GM12878 (cell line): ENCODE data around the gene FAM120AOS.

Experiments used
- ASH2L ChIP-seq: fragments of 300-600, 200-600 bp; sonication (generic); IDR thresholded peaks from 2 replicates; pipeline ENCODE4 v1.6.1; 2017; ENCODE audit warnings: low read depth, mild to moderate bottlenecking, borderline replicate concordance
- ESRRA ChIP-seq: IDR thresholded peaks from 2 replicates; pipeline ENCODE4 v1.6.1; 2012; ENCODE audit warnings: mild to moderate bottlenecking, low read length, improper control_type of control experiment
- JUND ChIP-seq: IDR thresholded peaks from 2 replicates; pipeline ENCODE4 v1.6.1; 2012; ENCODE audit warnings: low read depth, mild to moderate bottlenecking, low read length, improper control_type of control experiment, moderate library complexity
- POLR2A ChIP-seq: IDR thresholded peaks from 2 replicates; pipeline ENCODE4 v1.6.1; 2011; ENCODE audit warnings: low read depth, mild to moderate bottlenecking, low read length
- POLR2AphosphoS5 ChIP-seq: IDR thresholded peaks from 2 replicates; pipeline ENCODE4 v1.6.1; 2011; ENCODE audit warnings: mild to moderate bottlenecking, low read length, inconsistent platforms
- USF2 ChIP-seq: IDR thresholded peaks from 2 replicates; pipeline ENCODE4 v1.6.1; 2011; ENCODE audit warnings: low read depth, low read length, improper control_type of control experiment, borderline replicate concordance
- ZNF384 ChIP-seq: IDR thresholded peaks from 2 replicates; pipeline ENCODE4 v1.6.1; 2012; ENCODE audit warnings: low read depth, mild to moderate bottlenecking, low read length, improper control_type of control experiment, borderline replicate concordance
- TF ChIP-seq, protein P1 (sequence below), 3 experiments: IDR thresholded peaks in 2 of 3; conservative IDR thresholded peaks in 1 of 3; 2 replicates each; pipeline ENCODE4 v1.5.1; 2011; ENCODE audit warnings: low read depth in 3 of 3, low read length in 3 of 3, mild to moderate bottlenecking in 3 of 3, control low read depth in 2 of 3, moderate library complexity in 2 of 3, inconsistent platforms in 1 of 3, mixed read lengths in 1 of 3; ENCODE audit not compliant: control insufficient read depth in 2 of 3, insufficient read depth in 1 of 3; ENCODE audit errors: extremely low read depth in 1 of 3

DNA sequence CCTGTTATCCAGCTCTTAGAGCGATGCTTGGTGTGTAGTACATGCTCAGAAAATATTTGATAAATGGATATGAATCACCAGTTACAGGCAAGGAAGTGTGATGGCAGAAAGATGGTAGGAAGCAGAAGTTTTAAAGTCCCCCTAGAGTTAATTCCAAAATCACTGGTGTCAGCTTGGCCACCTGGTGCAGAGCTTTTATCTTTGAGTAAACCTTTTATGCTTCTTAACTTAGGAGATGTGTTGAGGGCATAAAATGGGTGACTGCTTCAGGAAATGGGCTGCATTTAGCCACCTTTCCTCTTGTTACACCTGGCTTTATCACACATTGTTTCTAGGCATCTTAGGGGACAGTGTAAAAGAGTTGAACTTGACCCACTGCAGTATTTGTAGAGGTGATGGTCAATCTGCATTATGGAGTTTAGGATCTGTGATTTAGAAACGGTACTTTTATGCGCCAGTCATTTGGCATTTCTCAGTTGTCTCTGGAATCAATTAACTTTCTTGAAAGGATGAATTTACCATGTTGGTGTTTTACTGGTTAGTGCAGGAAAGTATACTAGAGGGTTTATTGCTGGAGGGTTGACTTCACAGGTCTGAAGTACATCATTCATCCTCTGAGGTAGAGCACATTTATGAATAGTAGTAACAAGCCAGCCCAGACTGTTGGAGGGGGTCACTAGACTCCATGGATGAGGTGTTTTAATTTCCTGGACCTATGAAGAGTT is 7.5 kb upstream of the FAM120AOS start:
- no peak for TF ChIP-seq POLR2AphosphoS5
- TF ChIP-seq ZNF384 = no peak
- TF ChIP-seq JUND = no peak
- no peak for TF ChIP-seq POLR2A
- TF ChIP-seq, protein P1, sequence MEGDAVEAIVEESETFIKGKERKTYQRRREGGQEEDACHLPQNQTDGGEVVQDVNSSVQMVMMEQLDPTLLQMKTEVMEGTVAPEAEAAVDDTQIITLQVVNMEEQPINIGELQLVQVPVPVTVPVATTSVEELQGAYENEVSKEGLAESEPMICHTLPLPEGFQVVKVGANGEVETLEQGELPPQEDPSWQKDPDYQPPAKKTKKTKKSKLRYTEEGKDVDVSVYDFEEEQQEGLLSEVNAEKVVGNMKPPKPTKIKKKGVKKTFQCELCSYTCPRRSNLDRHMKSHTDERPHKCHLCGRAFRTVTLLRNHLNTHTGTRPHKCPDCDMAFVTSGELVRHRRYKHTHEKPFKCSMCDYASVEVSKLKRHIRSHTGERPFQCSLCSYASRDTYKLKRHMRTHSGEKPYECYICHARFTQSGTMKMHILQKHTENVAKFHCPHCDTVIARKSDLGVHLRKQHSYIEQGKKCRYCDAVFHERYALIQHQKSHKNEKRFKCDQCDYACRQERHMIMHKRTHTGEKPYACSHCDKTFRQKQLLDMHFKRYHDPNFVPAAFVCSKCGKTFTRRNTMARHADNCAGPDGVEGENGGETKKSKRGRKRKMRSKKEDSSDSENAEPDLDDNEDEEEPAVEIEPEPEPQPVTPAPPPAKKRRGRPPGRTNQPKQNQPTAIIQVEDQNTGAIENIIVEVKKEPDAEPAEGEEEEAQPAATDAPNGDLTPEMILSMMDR (IDR thresholded peaks at IDR 0.05 in 2 of 3, conservative IDR thresholded peaks at IDR 0.05 in 1 of 3; ENCODE audit: control insufficient read depth in 2 of 3, extremely low read depth in 1 of 3, insufficient read depth in 1 of 3, low read depth in 3 of 3, low read length in 3 of 3) = no peak
- TF ChIP-seq USF2 = no peak
- no peak for TF ChIP-seq ASH2L
- no peak for TF ChIP-seq ESRRA
